GM13976 (cell line): ENCODE data around the gene BCOR.
A peak's percentile ranks its signal among the peaks of the same experiment; 100 is the strongest.

Experiments used
- DNase-seq: peaks from one replicate; pipeline ENCODE4 v3.0.0; 2012; ENCODE audit warnings: low spot score
- in situ Hi-C: fragments of 300-500 bp; cut with MboI; formaldehyde crosslinking; loops from one replicate; pipeline ENCODE4 v1.12.0; 2022; ENCODE audit warnings: low sequenced_read_pairs, mixed read lengths, inconsistent platforms; ENCODE audit not compliant: unreplicated experiment
- TF ChIP-seq, protein P1 (sequence below): IDR thresholded peaks from 2 replicates; pipeline ENCODE4 v1.5.1; 2012; ENCODE audit warnings: borderline replicate concordance, mild to moderate bottlenecking; ENCODE audit not compliant: insufficient read depth; ENCODE audit errors: extremely low read depth, missing control alignments, control extremely low read depth

Gene BCOR

GRCh38 chrX:40106676-40107290 is 9.0 kb upstream of the BCOR start:
- TF ChIP-seq, protein P1, sequence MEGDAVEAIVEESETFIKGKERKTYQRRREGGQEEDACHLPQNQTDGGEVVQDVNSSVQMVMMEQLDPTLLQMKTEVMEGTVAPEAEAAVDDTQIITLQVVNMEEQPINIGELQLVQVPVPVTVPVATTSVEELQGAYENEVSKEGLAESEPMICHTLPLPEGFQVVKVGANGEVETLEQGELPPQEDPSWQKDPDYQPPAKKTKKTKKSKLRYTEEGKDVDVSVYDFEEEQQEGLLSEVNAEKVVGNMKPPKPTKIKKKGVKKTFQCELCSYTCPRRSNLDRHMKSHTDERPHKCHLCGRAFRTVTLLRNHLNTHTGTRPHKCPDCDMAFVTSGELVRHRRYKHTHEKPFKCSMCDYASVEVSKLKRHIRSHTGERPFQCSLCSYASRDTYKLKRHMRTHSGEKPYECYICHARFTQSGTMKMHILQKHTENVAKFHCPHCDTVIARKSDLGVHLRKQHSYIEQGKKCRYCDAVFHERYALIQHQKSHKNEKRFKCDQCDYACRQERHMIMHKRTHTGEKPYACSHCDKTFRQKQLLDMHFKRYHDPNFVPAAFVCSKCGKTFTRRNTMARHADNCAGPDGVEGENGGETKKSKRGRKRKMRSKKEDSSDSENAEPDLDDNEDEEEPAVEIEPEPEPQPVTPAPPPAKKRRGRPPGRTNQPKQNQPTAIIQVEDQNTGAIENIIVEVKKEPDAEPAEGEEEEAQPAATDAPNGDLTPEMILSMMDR = no peak
- DNase-seq = no peak
- in situ Hi-C loops = loop anchor here (10.0 kb wide), 1 partner anchor 58 kb away; no protein-coding TSS in a partner anchor

GRCh38 chrX:40105835-40106675 is 8.3 kb upstream of the BCOR start:
- TF ChIP-seq, protein P1 = no peak
- peak; percentile 72 for DNase-seq
- in situ Hi-C loops = loop anchor here (10.0 kb wide), 1 partner anchor 59 kb away; no protein-coding TSS in a partner anchor

DNA sequence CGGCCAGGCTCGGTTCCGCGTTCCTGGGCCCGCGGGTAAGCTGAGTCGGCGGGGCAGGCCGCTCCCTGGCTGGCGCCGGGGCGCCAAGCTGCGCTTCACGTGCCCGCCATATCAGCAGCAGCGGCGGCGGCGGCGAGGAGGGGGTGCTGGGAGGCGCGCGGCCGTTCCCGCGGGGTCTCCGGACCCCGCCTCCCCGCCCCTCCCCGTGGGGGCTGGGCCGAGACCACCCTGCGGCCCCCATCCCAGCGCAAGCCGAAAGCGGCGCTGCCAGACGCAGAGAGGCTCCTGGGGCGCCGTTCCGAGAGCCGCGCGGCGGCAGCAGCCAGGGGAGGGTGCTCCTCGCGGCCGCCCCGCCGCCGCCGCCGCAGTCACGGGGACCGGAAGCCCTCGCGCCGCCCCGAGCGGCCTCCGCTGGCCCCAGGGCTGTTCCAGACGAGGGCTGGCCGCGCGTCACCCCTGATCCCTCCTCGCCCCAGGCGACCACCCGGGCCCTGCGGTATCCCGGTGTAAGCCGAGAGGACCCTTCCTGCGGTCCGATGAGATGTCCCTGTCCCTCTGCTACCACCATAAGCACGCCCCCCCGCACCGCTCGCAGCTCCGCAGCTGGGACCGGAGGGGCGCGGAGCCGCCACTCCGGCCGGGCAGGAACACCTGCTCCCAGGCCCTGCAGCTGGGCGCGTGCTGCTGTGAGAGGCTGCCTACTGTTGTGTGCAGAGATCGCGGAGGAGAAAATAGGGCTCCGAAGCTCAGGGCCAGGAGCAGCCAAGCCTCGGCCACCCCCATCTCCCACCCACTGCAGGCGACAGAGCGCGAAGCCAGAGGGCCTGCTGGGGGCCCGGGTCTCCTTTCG is 7.5 kb upstream of the BCOR start:
- in situ Hi-C loops = loop anchor here (10.0 kb wide), 1 partner anchor 60 kb away; no protein-coding TSS in a partner anchor
- TF ChIP-seq, protein P1 = no peak
- peak; percentile 61 for DNase-seq

DNA sequence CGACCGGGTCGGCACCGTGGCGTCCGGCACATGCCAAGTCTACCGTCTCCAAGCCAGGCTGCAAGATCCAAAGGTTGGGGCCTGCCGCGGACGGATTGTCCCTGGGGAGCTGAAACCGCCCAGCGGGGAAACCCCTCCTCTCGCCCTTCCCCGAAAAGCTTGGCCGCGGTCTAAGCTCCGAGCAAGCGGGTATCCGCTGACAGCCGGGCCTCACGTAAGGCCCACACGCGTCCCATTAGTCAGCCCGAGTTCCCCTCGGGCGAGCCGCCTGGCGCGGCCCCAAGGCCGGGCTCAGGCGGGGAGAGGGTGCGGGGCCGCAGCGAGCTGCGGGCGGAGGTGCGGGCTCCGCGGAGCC is 6.8 kb upstream of the BCOR start:
- in situ Hi-C loops = loop anchor here (10.0 kb wide), 1 partner anchor 60 kb away; no protein-coding TSS in a partner anchor
- TF ChIP-seq, protein P1 = no peak
- peak; percentile 61 for DNase-seq

DNA sequence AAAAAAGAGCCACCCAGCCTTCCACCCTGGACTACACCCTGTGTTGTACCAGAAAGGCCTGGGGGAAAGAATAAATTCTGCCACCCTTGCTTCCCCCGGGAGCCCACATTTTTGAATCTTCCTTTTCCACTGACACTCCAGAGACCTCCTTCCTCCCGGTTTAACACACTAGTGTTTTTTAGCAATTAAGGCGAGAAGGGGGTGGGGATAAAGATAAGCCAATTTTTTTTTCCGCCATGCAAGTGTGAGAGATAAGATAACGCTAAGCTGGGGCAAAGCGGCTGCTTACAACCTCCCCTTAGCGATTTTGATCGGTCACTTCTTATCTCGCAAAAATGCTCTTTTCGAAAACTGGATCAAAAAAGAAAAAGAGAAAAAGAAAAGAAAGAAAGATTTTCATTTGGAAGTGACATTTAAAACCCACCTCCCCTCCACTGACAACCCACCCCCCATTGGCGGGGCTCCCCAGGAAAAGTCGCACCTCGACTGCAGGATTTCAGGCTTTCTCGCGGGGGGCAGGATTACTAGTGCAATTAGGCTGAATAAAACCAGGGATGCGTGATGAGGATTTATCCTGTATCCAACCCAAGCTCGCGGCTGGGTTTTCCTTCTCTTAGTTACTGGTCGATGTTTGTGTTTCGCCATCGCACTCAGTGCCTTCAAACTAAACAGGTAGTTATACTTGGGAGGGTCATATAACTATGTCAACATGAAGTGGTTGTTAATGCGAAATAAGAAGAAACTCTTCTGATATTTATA is 6.0 kb upstream of the BCOR start:
- in situ Hi-C loops = loop anchor here (10.0 kb wide), 1 partner anchor 61 kb away; no protein-coding TSS in a partner anchor
- no peak for DNase-seq
- TF ChIP-seq, protein P1 = no peak
